Vagina (tissue), 2 donors: ENCODE results near the gene AGO3. TPM values are rescaled to one million over a fixed set of nuclear protein-coding genes. Genes with fewer than 3 reads are reported as not detected.

Experiments
- DNase-seq, 2 donors: peaks; one replicate each; pipeline ENCODE4 v3.0.0-alpha.2; 2017; ENCODE audit errors: extremely low spot score in 2 of 2
- H3K27ac ChIP-seq: fragments of 200-600 bp; sonication (generic); one replicate; pipeline ENCODE4 v1.5.1; 2019
- H3K27me3 ChIP-seq: fragments of 200-600 bp; sonication (generic); one replicate; pipeline ENCODE4 v1.5.1; 2019
- H3K36me3 ChIP-seq, 2 donors: fragments of 200-600 bp; sonication (generic); one replicate each; pipeline ENCODE4 v1.5.1; 2017 to 2019
- H3K4me1 ChIP-seq: fragments of 200-600 bp; sonication (generic); one replicate; pipeline ENCODE4 v1.5.1; 2019
- H3K4me3 ChIP-seq, 2 donors: fragments of 200-600 bp; sonication (generic); 1 replicate in 1 of 2; 2 replicates in 1 of 2; pipeline ENCODE4 v1.5.1; 2016 to 2019
- H3K9me3 ChIP-seq: fragments of 200-600 bp; sonication (generic); one replicate; pipeline ENCODE4 v1.5.1; 2019
- CTCF ChIP-seq, 3 experiments: fragments of 450-650 bp in 2 of 3; fragments of 200-600 bp in 1 of 3; sonication (generic) in 1 of 3; IDR thresholded peaks; one replicate each; pipeline ENCODE4 v1.5.1; 2017 to 2019; ENCODE audit warnings: antibody characterized with exemption in 3 of 3, mild to moderate bottlenecking in 2 of 3, moderate library complexity in 2 of 3
- POLR2A ChIP-seq, 2 donors: fragments of 450-650 bp; IDR thresholded peaks; one replicate each; pipeline ENCODE4 v1.6.1; 2017; ENCODE audit warnings: antibody characterized with exemption in 2 of 2, mild to moderate bottlenecking in 2 of 2, moderate library complexity in 2 of 2
- POLR2AphosphoS5 ChIP-seq, 2 donors: sonication (generic); formaldehyde crosslinking; IDR thresholded peaks; one replicate each; pipeline ENCODE4 v1.9.0; 2017; ENCODE audit warnings: antibody characterized with exemption in 2 of 2, mild to moderate bottlenecking in 2 of 2, low read depth in 1 of 2; ENCODE audit not compliant: insufficient read depth in 1 of 2
- intact Hi-C: fragments of 100-400 bp; cut with DNase I; formaldehyde crosslinking; loops from one replicate; pipeline ENCODE4 v1.15.1; 2023
- total RNA-seq: library from RNA; depleted of rRNA; stranded (reverse); fragments of >200 nt; gene quantifications from one replicate; pipeline ENCODE4 v1.2.3, GENCODE V29; 2016

AGO3 gene
- 17.2 TPM for total RNA-seq

GRCh38 chr1:35930593-35931445 lies at the start of gene AGO3:
Gene AGO3 (plus strand): TSS chr1:35931105. CDS start chr1:35931427, 322 bp downstream.
- Histone ChIP-seq H3K27ac (peak within 1 kb of the TSS; percentile 99), H3K36me3 (no peaks in the 10 kb centered on the region), H3K9me3 (no peaks in the 10 kb centered on the region), H3K27me3 (no peaks in the 10 kb centered on the region), H3K4me1 (peaks cover 28% of the 10 kb centered on the region), H3K4me3 (peak within 1 kb of the TSS; percentile 79 to 92)
- no peak for DNase-seq
- intact Hi-C loops: no loop called here
- TF ChIP-seq POLR2AphosphoS5 (IDR thresholded peaks at IDR 0.05; ENCODE audit: insufficient read depth in 1 of 2, low read depth in 1 of 2): peak; percentile 64
- TF ChIP-seq POLR2A (IDR thresholded peaks at IDR 0.05): peak in 1 of 2 donors; percentile 70
- TF ChIP-seq CTCF (IDR thresholded peaks at IDR 0.05): peak in 1 of 3 experiments; percentile 19

GRCh38 chr1:35881850-35882273 lies 49.0 kb upstream of the AGO3 start:
- H3K9me3 ChIP-seq: no peaks in the 10 kb centered on the region
- intact Hi-C loops: no loop called here

GRCh38 chr1:35882586-35882944 lies 48.3 kb upstream of the AGO3 start:
- Histone ChIP-seq H3K27ac (peak overlapping the region; percentile 82), H3K4me1 (peaks cover 41% of the 10 kb centered on the region), H3K27me3 (no peaks in the 10 kb centered on the region), H3K4me3 (peak overlapping the region; percentile 86 to 90), H3K36me3 (no peaks in the 10 kb centered on the region), H3K9me3 (no peaks in the 10 kb centered on the region)
- no peak for DNase-seq
- TF ChIP-seq POLR2AphosphoS5 (IDR thresholded peaks at IDR 0.05; ENCODE audit: insufficient read depth in 1 of 2, low read depth in 1 of 2) (no peak), POLR2A (IDR thresholded peaks at IDR 0.05) (no peak)
- intact Hi-C loops: no loop called here

More at GRCh38 chr1:35881850-35882273, 49.0 kb upstream of the AGO3 start:
- DNase-seq: no peak
- TF ChIP-seq CTCF (IDR thresholded peaks at IDR 0.05) (no peak), POLR2AphosphoS5 (IDR thresholded peaks at IDR 0.05; ENCODE audit: insufficient read depth in 1 of 2, low read depth in 1 of 2) (no peak)
- Histone ChIP-seq H3K4me3 (no peak overlapping the region), H3K27ac (no peak overlapping the region), H3K27me3 (no peaks in the 10 kb centered on the region), H3K4me1 (peaks cover 36% of the 10 kb centered on the region), H3K36me3 (no peaks in the 10 kb centered on the region)

GRCh38 chr1:35882945-35883634 lies 47.8 kb upstream of the AGO3 start, which contains the start of gene AGO1:
Gene AGO1 (plus strand): TSS chr1:35883209. CDS start chr1:35883422, 213 bp downstream.
- Histone ChIP-seq H3K4me1 (peaks cover 41% of the 10 kb centered on the region), H3K27ac (peak within 1 kb of the TSS; percentile 82), H3K36me3 (no peaks in the 10 kb centered on the region), H3K4me3 (peak within 1 kb of the TSS; percentile 86 to 90), H3K9me3 (no peaks in the 10 kb centered on the region), H3K27me3 (no peaks in the 10 kb centered on the region)
- DNase-seq: no peak
- peak; percentile 32 to 69 for TF ChIP-seq POLR2AphosphoS5 (IDR thresholded peaks at IDR 0.05; ENCODE audit: insufficient read depth in 1 of 2, low read depth in 1 of 2)
- peak in 1 of 2 donors; percentile 78 for TF ChIP-seq POLR2A (IDR thresholded peaks at IDR 0.05)
- peak; percentile 90 to 99 (median 92) for TF ChIP-seq CTCF (IDR thresholded peaks at IDR 0.05)
- intact Hi-C loops: no loop called here

- H3K4me3 ChIP-seq: peak overlapping the region; percentile 86 to 90
- no peaks in the 10 kb centered on the region for H3K9me3 ChIP-seq
Measured at GRCh38 chr1:35883635-35884101, 47.2 kb upstream of the AGO3 start.

More at GRCh38 chr1:35883635-35884101, 47.2 kb upstream of the AGO3 start:
- intact Hi-C loops: no loop called here
- H3K4me1 ChIP-seq: peaks cover 41% of the 10 kb centered on the region
- H3K27ac ChIP-seq: peak overlapping the region; percentile 82
- DNase-seq: no peak
- no peaks in the 10 kb centered on the region for H3K27me3 ChIP-seq
- H3K36me3 ChIP-seq: no peaks in the 10 kb centered on the region
- no peak for TF ChIP-seq POLR2AphosphoS5 (IDR thresholded peaks at IDR 0.05; ENCODE audit: insufficient read depth in 1 of 2, low read depth in 1 of 2)
- TF ChIP-seq POLR2A (IDR thresholded peaks at IDR 0.05): no peak
- no peak for TF ChIP-seq CTCF (IDR thresholded peaks at IDR 0.05)
